ENCODE results near the gene HYDIN. TPM values are rescaled to one million over a fixed set of nuclear protein-coding genes. Genes with fewer than 3 reads are reported as not detected.
"Not testable (repeated sequence)": the region's sequence is repeated elsewhere in the genome, so short reads cannot be mapped to it uniquely, and the experiment has no call there.

The HYDIN gene
- total and polyA plus RNA-seq, 12 donors: 0.04 to 3.1 (median 1.8) TPM

- intact Hi-C loops (cut with DNase I): not testable (repeated sequence)
Observed at GRCh38 chr16:71006516-71006915, 224.0 kb downstream of the HYDIN start.

GRCh38 chr16:70999735-71000134, 230.8 kb downstream of the HYDIN start:
- H3K4me1 ChIP-seq; DNase-seq; H3K27me3 ChIP-seq; ATAC-seq; H3K36me3 ChIP-seq; H3K4me3 ChIP-seq; H3K27ac ChIP-seq; H3K9me3 ChIP-seq; intact Hi-C loops (cut with DNase I): not testable (repeated sequence)
- peak in 3 of 9 donors; percentile 11 to 27 (median 12) for TF ChIP-seq CTCF (IDR thresholded peaks at IDR 0.05)
- 11 to 16% methylated on average over 2 of the region's 2 CpGs for WGBS, 2 donors

More at GRCh38 chr16:71006516-71006915, 224.0 kb downstream of the HYDIN start:
- not testable (repeated sequence) for H3K4me1 ChIP-seq, ATAC-seq, DNase-seq, H3K36me3 ChIP-seq, H3K27ac ChIP-seq, H3K9me3 ChIP-seq, H3K27me3 ChIP-seq, H3K4me3 ChIP-seq
- whole genome bisulfite sequencing, 2 donors: 19 to 28% methylated on average over 3 of the region's 3 CpGs

- H3K9me3 ChIP-seq; H3K27me3 ChIP-seq; H3K27ac ChIP-seq; intact Hi-C loops (cut with DNase I); H3K4me1 ChIP-seq; H3K36me3 ChIP-seq; DNase-seq; ATAC-seq; H3K4me3 ChIP-seq: not testable (repeated sequence)
- 89 to 100% methylated on average over 1 of the region's 2 CpGs for WGBS, 2 donors
Observed at GRCh38 chr16:70995799-70996198, 234.7 kb downstream of the HYDIN start.

GRCh38 chr16:70992511-70992910, 238.0 kb downstream of the HYDIN start:
- DNase-seq; H3K36me3 ChIP-seq; H3K27me3 ChIP-seq; ATAC-seq; H3K4me3 ChIP-seq; H3K27ac ChIP-seq; H3K4me1 ChIP-seq; H3K9me3 ChIP-seq; intact Hi-C loops (cut with DNase I): not testable (repeated sequence)
- WGBS, 2 donors: 73 to 75% methylated on average over 3 to 4 of the region's 4 CpGs

- H3K27me3 ChIP-seq; ATAC-seq; H3K36me3 ChIP-seq; H3K4me3 ChIP-seq; DNase-seq; intact Hi-C loops (cut with DNase I); H3K9me3 ChIP-seq; H3K4me1 ChIP-seq; H3K27ac ChIP-seq: not testable (repeated sequence)
- 35 to 69% methylated on average over 6 of the region's 9 CpGs for WGBS, 2 donors
Observed at GRCh38 chr16:70987019-70987715, 243.4 kb downstream of the HYDIN start.

GRCh38 chr16:70984675-70985074, 245.8 kb downstream of the HYDIN start:
- H3K4me1 ChIP-seq; ATAC-seq; H3K36me3 ChIP-seq; DNase-seq; H3K4me3 ChIP-seq; H3K9me3 ChIP-seq; H3K27me3 ChIP-seq; intact Hi-C loops (cut with DNase I); H3K27ac ChIP-seq: not testable (repeated sequence)
- whole genome bisulfite sequencing, 2 donors: 31 to 33% methylated on average over 5 of the region's 6 CpGs

- H3K27ac ChIP-seq; H3K4me1 ChIP-seq; H3K4me3 ChIP-seq; H3K27me3 ChIP-seq; intact Hi-C loops (cut with DNase I); H3K36me3 ChIP-seq; H3K9me3 ChIP-seq; ATAC-seq; DNase-seq: not testable (repeated sequence)
- WGBS, 2 donors: 75 to 80% methylated on average over 1 of the region's 3 CpGs
Observed at GRCh38 chr16:70968332-70968731, 262.2 kb downstream of the HYDIN start.

- WGBS, 2 donors: 59 to 67% methylated on average over 1 to 2 of the region's 3 CpGs
- H3K9me3 ChIP-seq; H3K27ac ChIP-seq; DNase-seq; H3K36me3 ChIP-seq; ATAC-seq; H3K4me3 ChIP-seq; H3K27me3 ChIP-seq; H3K4me1 ChIP-seq; intact Hi-C loops (cut with DNase I): not testable (repeated sequence)
Observed at GRCh38 chr16:70960169-70960568, 270.4 kb downstream of the HYDIN start.

- WGBS, 2 donors: 75 to 86% methylated on average over 3 of the region's 4 CpGs
- ATAC-seq; H3K27ac ChIP-seq; H3K36me3 ChIP-seq; intact Hi-C loops (cut with DNase I); H3K4me1 ChIP-seq; DNase-seq; H3K4me3 ChIP-seq; H3K27me3 ChIP-seq; H3K9me3 ChIP-seq: not testable (repeated sequence)
Observed at GRCh38 chr16:70954922-70955321, 275.6 kb downstream of the HYDIN start.

GRCh38 chr16:70953824-70954223, 276.7 kb downstream of the HYDIN start:
- peak in 6 of 8 donors; percentile 18 to 87 (median 47) for ATAC-seq
- H3K4me1 ChIP-seq; DNase-seq; H3K36me3 ChIP-seq; H3K9me3 ChIP-seq; H3K27ac ChIP-seq; H3K27me3 ChIP-seq; intact Hi-C loops (cut with DNase I); H3K4me3 ChIP-seq: not testable (repeated sequence)
- no CpG with 5 or more reads among the region's 5 CpGs for WGBS, 2 donors

GRCh38 chr16:70943551-70943950, 287.0 kb downstream of the HYDIN start:
- H3K4me1 ChIP-seq; DNase-seq; H3K9me3 ChIP-seq; H3K4me3 ChIP-seq; ATAC-seq; H3K27me3 ChIP-seq; H3K27ac ChIP-seq; intact Hi-C loops (cut with DNase I); H3K36me3 ChIP-seq: not testable (repeated sequence)
- 71 to 74% methylated on average over 15 of the region's 15 CpGs for WGBS, 2 donors
